Glutamatergic neuron (in vitro differentiated cells): ENCODE results near the gene APBB1. TPM values are rescaled to one million over a fixed set of nuclear protein-coding genes. Genes with fewer than 3 reads are reported as not detected.
A peak's percentile ranks its signal among the peaks of the same experiment; 100 is the strongest.

ENCODE experiments used
- DNase-seq: peaks from one replicate; pipeline ENCODE4 v3.0.0; 2022
- H3K27ac Mint-ChIP-seq: one replicate; pipeline ENCODE4 v1.8.0; 2020; ENCODE audit warnings: mild to moderate bottlenecking, mixed read lengths, inconsistent platforms; ENCODE audit not compliant: unreplicated experiment
- H3K27me3 Mint-ChIP-seq: one replicate; pipeline ENCODE4 v1.8.0; 2020; ENCODE audit warnings: mild to moderate bottlenecking, moderate library complexity, mixed read lengths, inconsistent platforms; ENCODE audit not compliant: unreplicated experiment
- H3K36me3 Mint-ChIP-seq: one replicate; pipeline ENCODE4 v1.8.0; 2020; ENCODE audit warnings: mild to moderate bottlenecking, mixed read lengths, inconsistent platforms; ENCODE audit not compliant: unreplicated experiment
- H3K4me1 Mint-ChIP-seq: one replicate; pipeline ENCODE4 v1.8.0; 2020; ENCODE audit warnings: mild to moderate bottlenecking, low read depth, mixed read lengths, inconsistent platforms; ENCODE audit not compliant: unreplicated experiment
- H3K4me3 Mint-ChIP-seq: one replicate; pipeline ENCODE4 v1.8.0; 2020; ENCODE audit warnings: mild to moderate bottlenecking, mixed read lengths, inconsistent platforms; ENCODE audit not compliant: unreplicated experiment
- H3K9me3 Mint-ChIP-seq: one replicate; pipeline ENCODE4 v1.8.0; 2020; ENCODE audit warnings: mild to moderate bottlenecking, moderate library complexity, mixed read lengths, inconsistent platforms; ENCODE audit not compliant: unreplicated experiment
- CTCF ChIP-seq: fragments of 200-600 bp; sonication (generic); IDR thresholded peaks from one replicate; pipeline ENCODE4 v1.5.0; 2021; ENCODE audit not compliant: partially characterized antibody, unreplicated experiment
- total RNA-seq: library from RNA; stranded (reverse); fragmentation: NEBNext Ultra II Directional; extraction: Animal tissue kit (Norgen Biotek cat#: 25700); gene quantifications from one replicate; pipeline ENCODE4 v1.2.1, GENCODE V29; 2021; ENCODE audit not compliant: unreplicated experiment

The APBB1 gene
- total RNA-seq, 1 donor from 2014 or later: 142 TPM

GRCh38 chr11:6404342-6405051 is 14.4 kb downstream of the APBB1 start:
- no peak for TF ChIP-seq CTCF
- peak overlapping the region; percentile 33 for H3K27ac Mint-ChIP-seq
- peaks cover 1% of the 10 kb centered on the region for H3K36me3 Mint-ChIP-seq
- H3K4me3 Mint-ChIP-seq: peak overlapping the region; percentile 35
- no peaks in the 10 kb centered on the region for H3K9me3 Mint-ChIP-seq
- H3K4me1 Mint-ChIP-seq: peaks cover 18% of the 10 kb centered on the region
- peaks cover 4% of the 10 kb centered on the region for H3K27me3 Mint-ChIP-seq
- peak; percentile 33 for DNase-seq

GRCh38 chr11:6403539-6403938 is 15.4 kb downstream of the APBB1 start:
- H3K4me1 Mint-ChIP-seq: peaks cover 18% of the 10 kb centered on the region
- no peak for DNase-seq

GRCh38 chr11:6402561-6402981 is 16.3 kb downstream of the APBB1 start:
- DNase-seq: no peak
- no peak overlapping the region for H3K4me3 Mint-ChIP-seq
- H3K27me3 Mint-ChIP-seq: peaks cover 4% of the 10 kb centered on the region
- H3K27ac Mint-ChIP-seq: no peak overlapping the region
- no peak for TF ChIP-seq CTCF
- peaks cover 18% of the 10 kb centered on the region for H3K4me1 Mint-ChIP-seq
- peaks cover 9% of the 10 kb centered on the region for H3K36me3 Mint-ChIP-seq
- H3K9me3 Mint-ChIP-seq: no peaks in the 10 kb centered on the region

More at GRCh38 chr11:6403539-6403938, 15.4 kb downstream of the APBB1 start:
- no peak for TF ChIP-seq CTCF
- Mint-ChIP-seq H3K27ac (no peak overlapping the region), H3K9me3 (no peaks in the 10 kb centered on the region), H3K4me3 (no peak overlapping the region), H3K36me3 (peaks cover 9% of the 10 kb centered on the region), H3K27me3 (peaks cover 4% of the 10 kb centered on the region)

GRCh38 chr11:6402061-6402470 is 16.8 kb downstream of the APBB1 start:
- no peak for DNase-seq
- TF ChIP-seq CTCF: no peak
- no peaks in the 10 kb centered on the region for H3K9me3 Mint-ChIP-seq
- H3K27me3 Mint-ChIP-seq: peaks cover 4% of the 10 kb centered on the region
- peaks cover 18% of the 10 kb centered on the region for H3K4me1 Mint-ChIP-seq
- H3K27ac Mint-ChIP-seq: no peak overlapping the region
- peaks cover 9% of the 10 kb centered on the region for H3K36me3 Mint-ChIP-seq
- H3K4me3 Mint-ChIP-seq: no peak overlapping the region

GRCh38 chr11:6401464-6401863 is 17.4 kb downstream of the APBB1 start:
- no peak for TF ChIP-seq CTCF
- no peak for DNase-seq
- H3K27ac Mint-ChIP-seq: no peak overlapping the region
- peaks cover 9% of the 10 kb centered on the region for H3K36me3 Mint-ChIP-seq
- peaks cover 4% of the 10 kb centered on the region for H3K27me3 Mint-ChIP-seq
- H3K4me3 Mint-ChIP-seq: no peak overlapping the region
- H3K4me1 Mint-ChIP-seq: peaks cover 14% of the 10 kb centered on the region
- H3K9me3 Mint-ChIP-seq: no peaks in the 10 kb centered on the region
